ENCODE results near the gene NR4A1. TPM values are rescaled to one million over a fixed set of nuclear protein-coding genes. Genes with fewer than 3 reads are reported as not detected.

Gene NR4A1
- total RNA-seq, 2 donors from 2014 or later, result 112 to 468 TPM

DNA sequence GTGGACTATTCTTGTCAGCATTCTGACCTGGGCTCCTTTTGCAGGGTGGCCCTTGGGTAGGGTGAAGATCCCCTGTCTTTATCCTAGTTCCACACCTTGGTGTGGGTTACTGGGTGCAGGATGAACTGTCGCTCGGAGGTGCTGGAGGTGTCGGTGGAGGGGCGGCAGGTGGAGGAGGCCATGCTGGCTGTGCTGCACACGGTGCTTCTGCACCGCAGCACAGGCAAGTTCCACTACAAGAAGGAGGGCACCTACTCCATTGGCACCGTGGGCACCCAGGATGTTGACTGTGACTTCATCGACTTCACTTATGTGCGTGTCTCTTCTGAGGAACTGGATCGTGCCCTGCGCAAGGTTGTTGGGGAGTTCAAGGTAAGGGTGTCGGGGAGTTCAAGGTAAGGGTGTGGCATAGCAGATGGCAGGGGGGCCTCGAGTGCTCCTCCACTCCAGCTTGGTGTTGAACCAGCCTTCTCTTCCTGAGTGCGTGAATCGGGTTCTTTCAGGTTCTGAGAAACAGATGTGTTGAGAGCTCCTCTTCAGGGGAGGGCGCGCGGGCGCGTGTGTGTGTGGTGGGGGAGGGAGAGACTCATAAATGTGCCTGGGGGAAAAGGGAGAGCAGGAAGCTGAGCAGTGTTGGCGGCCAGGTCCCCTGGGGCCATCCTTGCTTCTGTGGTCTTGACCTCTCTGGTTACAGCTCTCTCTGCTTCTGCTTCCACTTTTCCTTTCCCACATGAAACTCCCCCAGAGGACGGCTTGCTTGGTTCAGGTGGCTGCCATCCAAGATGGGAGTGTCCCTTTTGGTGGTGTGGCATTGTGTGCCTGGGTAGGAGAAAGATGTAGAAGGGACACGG lies 22.5 kb downstream of the NR4A1 start:
- TF ChIP-seq, protein P1, sequence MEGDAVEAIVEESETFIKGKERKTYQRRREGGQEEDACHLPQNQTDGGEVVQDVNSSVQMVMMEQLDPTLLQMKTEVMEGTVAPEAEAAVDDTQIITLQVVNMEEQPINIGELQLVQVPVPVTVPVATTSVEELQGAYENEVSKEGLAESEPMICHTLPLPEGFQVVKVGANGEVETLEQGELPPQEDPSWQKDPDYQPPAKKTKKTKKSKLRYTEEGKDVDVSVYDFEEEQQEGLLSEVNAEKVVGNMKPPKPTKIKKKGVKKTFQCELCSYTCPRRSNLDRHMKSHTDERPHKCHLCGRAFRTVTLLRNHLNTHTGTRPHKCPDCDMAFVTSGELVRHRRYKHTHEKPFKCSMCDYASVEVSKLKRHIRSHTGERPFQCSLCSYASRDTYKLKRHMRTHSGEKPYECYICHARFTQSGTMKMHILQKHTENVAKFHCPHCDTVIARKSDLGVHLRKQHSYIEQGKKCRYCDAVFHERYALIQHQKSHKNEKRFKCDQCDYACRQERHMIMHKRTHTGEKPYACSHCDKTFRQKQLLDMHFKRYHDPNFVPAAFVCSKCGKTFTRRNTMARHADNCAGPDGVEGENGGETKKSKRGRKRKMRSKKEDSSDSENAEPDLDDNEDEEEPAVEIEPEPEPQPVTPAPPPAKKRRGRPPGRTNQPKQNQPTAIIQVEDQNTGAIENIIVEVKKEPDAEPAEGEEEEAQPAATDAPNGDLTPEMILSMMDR (IDR thresholded peaks at IDR 0.05), result no peak
- ATAC-seq (ENCODE audit: insufficient number of reproducible peaks, low FRiP score, low read depth), result no peak
- Histone ChIP-seq H3K9me3 (no peaks in the 10 kb centered on the region), H3K36me3 (peaks cover 18% of the 10 kb centered on the region), H3K27me3 (replicated peaks; ENCODE audit: insufficient read depth) (no peaks in the 10 kb centered on the region), H3K27ac (no peak overlapping the region), H3K4me1 (ENCODE audit: control insufficient read depth in 1 of 2, low read depth in 2 of 2) (peaks cover 12 to 18% of the 10 kb centered on the region in 2 donors), H3K4me3 (no peak overlapping the region)
- no peak for DNase-seq (ENCODE audit: low spot score)

DNA sequence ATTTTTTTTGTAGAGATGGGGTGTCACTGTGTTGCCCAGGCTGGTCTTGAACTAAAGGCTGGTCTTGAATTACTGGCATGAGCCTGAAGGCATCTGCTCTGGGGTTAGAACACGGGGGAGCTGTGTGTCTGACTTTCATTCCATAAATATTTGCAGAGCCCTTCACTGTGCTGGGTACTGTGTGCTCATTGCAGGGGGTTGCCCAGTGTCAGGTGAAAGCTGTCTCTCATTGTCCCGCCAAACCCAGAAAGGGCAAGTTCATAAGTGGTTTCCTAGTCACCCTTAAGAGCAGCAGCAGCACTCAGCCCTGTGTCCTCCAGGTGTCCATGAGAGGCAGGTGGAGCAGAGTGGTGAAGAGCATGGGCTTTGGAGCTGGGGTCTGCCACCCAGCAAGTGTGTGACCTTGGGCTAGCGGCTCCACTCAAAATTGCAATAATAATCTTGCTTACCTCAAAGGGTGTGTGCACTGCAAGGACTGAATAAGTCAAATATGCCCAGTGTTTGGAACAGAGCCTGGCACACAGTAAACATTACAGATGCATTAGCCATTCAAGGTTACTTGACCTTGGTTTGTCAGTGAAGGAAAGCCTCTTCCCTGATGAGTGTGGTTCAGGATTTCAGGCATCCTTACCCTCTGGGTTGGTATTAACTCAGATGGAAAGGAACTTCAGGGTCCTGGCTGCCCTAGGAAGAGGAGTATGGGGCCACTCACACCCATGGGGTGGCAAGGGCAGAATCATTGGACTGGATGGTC lies 23.9 kb downstream of the NR4A1 start:
- peaks cover 20% of the 10 kb centered on the region for H3K36me3 ChIP-seq
- no peak for DNase-seq (ENCODE audit: low spot score)

GRCh38 chr12:52076811-52077210 lies 25.6 kb downstream of the NR4A1 start:
- Histone ChIP-seq H3K4me1 (ENCODE audit: control insufficient read depth in 1 of 2, low read depth in 2 of 2) (peaks cover 4 to 9% of the 10 kb centered on the region in 2 donors), H3K9me3 (no peaks in the 10 kb centered on the region), H3K27ac (no peak overlapping the region), H3K27me3 (replicated peaks; ENCODE audit: insufficient read depth) (no peaks in the 10 kb centered on the region), H3K4me3 (no peak overlapping the region), H3K36me3 (peaks cover 20% of the 10 kb centered on the region)
- TF ChIP-seq, protein P1 (IDR thresholded peaks at IDR 0.05), result no peak
- DNase-seq (ENCODE audit: low spot score), result no peak
- no peak for ATAC-seq (ENCODE audit: insufficient number of reproducible peaks, low FRiP score, low read depth)

More for the DNA sequence above, 23.9 kb downstream of the NR4A1 start:
- Histone ChIP-seq H3K4me3 (no peak overlapping the region), H3K27ac (no peak overlapping the region), H3K9me3 (no peaks in the 10 kb centered on the region), H3K4me1 (ENCODE audit: control insufficient read depth in 1 of 2, low read depth in 2 of 2) (peaks cover 12 to 14% of the 10 kb centered on the region in 2 donors), H3K27me3 (replicated peaks; ENCODE audit: insufficient read depth) (no peaks in the 10 kb centered on the region)
- no peak for ATAC-seq (ENCODE audit: insufficient number of reproducible peaks, low FRiP score, low read depth)
- TF ChIP-seq, protein P1 (IDR thresholded peaks at IDR 0.05), result no peak

GRCh38 chr12:52078276-52078675 lies 27.0 kb downstream of the NR4A1 start:
- no peak overlapping the region for H3K4me3 ChIP-seq
- TF ChIP-seq, protein P1 (IDR thresholded peaks at IDR 0.05), result no peak
- H3K9me3 ChIP-seq, result no peaks in the 10 kb centered on the region
- peaks cover 7 to 15% of the 10 kb centered on the region in 2 donors for H3K4me1 ChIP-seq (ENCODE audit: control insufficient read depth in 1 of 2, low read depth in 2 of 2)
- no peak overlapping the region for H3K27ac ChIP-seq
- DNase-seq (ENCODE audit: low spot score), result no peak
- peaks cover 20% of the 10 kb centered on the region for H3K36me3 ChIP-seq
- no peak for ATAC-seq (ENCODE audit: insufficient number of reproducible peaks, low FRiP score, low read depth)
- H3K27me3 ChIP-seq (replicated peaks; ENCODE audit: insufficient read depth), result no peaks in the 10 kb centered on the region

Data from thoracic aorta (tissue), 2 donors.